Mesothelial cell of epicardium (in vitro differentiated cells): ENCODE data around the gene NBEAL2. TPM values are rescaled to one million over a fixed set of nuclear protein-coding genes. Genes with fewer than 3 reads are reported as not detected.

ENCODE experiments used
- DNase-seq, 2 experiments: peaks; one replicate each; pipeline ENCODE4 v3.0.0; 2021; ENCODE audit warnings: low spot score in 2 of 2; ENCODE audit not compliant: unreplicated experiment in 2 of 2
- H3K27ac Mint-ChIP-seq: 2 replicates; pipeline ENCODE4 v1.8.0; 2021; ENCODE audit warnings: mixed read lengths
- H3K27me3 Mint-ChIP-seq: 2 replicates; pipeline ENCODE4 v1.8.0; 2021; ENCODE audit warnings: low read depth, mixed read lengths
- H3K36me3 Mint-ChIP-seq: 2 replicates; pipeline ENCODE4 v1.8.0; 2021; ENCODE audit warnings: mixed read lengths
- H3K4me1 Mint-ChIP-seq: 2 replicates; pipeline ENCODE4 v1.8.0; 2021; ENCODE audit warnings: mixed read lengths
- H3K4me3 Mint-ChIP-seq: 2 replicates; pipeline ENCODE4 v1.8.0; 2021; ENCODE audit warnings: mild to moderate bottlenecking, moderate library complexity, mixed read lengths
- H3K9me3 Mint-ChIP-seq: 2 replicates; pipeline ENCODE4 v1.8.0; 2021; ENCODE audit warnings: mixed read lengths
- total RNA-seq: library from RNA; stranded (reverse); gene quantifications from 3 replicates; pipeline ENCODE4 v1.2.1, GENCODE V29; 2021
- TF ChIP-seq, protein P1 (sequence below): fragments of 200-600 bp; sonication (generic); IDR thresholded peaks from one replicate; pipeline ENCODE4 v1.5.0; 2021; ENCODE audit warnings: antibody characterized with exemption; ENCODE audit not compliant: unreplicated experiment

The NBEAL2 gene
- total RNA-seq, 1 donor from 2014 or later, result 86.9 TPM

- H3K27me3 Mint-ChIP-seq, result no peaks in the 10 kb centered on the region
- no peaks in the 10 kb centered on the region for H3K36me3 Mint-ChIP-seq
- no peak overlapping the region for H3K4me3 Mint-ChIP-seq
- H3K4me1 Mint-ChIP-seq, result peaks cover 48% of the 10 kb centered on the region
- H3K27ac Mint-ChIP-seq, result no peak overlapping the region
- no peak for DNase-seq
- TF ChIP-seq, protein P1, sequence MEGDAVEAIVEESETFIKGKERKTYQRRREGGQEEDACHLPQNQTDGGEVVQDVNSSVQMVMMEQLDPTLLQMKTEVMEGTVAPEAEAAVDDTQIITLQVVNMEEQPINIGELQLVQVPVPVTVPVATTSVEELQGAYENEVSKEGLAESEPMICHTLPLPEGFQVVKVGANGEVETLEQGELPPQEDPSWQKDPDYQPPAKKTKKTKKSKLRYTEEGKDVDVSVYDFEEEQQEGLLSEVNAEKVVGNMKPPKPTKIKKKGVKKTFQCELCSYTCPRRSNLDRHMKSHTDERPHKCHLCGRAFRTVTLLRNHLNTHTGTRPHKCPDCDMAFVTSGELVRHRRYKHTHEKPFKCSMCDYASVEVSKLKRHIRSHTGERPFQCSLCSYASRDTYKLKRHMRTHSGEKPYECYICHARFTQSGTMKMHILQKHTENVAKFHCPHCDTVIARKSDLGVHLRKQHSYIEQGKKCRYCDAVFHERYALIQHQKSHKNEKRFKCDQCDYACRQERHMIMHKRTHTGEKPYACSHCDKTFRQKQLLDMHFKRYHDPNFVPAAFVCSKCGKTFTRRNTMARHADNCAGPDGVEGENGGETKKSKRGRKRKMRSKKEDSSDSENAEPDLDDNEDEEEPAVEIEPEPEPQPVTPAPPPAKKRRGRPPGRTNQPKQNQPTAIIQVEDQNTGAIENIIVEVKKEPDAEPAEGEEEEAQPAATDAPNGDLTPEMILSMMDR, result no peak
- no peaks in the 10 kb centered on the region for H3K9me3 Mint-ChIP-seq
Measured at GRCh38 chr3:46957092-46957820, 22.2 kb upstream of the NBEAL2 start.

DNA sequence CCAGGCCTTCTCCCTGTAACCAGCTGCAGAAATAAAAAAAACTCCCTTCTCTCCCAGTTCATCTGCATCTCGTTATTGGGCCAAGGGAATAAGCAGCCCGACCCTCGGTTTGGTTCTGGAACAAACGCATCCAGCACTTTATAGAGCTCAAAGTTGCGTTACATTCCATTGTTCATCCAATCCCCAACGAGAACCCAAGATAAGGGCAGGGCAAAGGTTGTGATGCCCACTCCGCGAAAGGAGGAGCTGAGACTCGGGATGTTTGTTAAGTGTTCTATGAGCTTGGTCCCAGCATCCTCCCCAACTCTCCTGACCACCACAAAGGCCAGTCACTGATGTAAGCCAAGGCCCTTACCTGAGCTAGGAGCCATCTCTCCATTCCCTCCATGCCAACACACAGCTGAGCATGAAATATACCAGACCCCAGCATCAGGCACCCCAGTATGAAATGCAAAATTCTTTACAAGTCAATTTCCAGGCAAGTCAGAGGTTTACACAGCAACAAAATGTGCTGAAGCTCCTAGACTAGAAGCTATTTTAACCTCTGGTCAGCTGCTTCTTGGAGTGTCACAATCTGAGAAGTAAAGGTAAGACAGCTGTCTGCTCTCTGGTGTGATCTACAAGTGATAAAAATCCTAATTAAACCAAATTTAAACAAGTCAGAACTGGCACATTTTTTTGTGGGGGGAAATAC, 20.9 kb upstream of the NBEAL2 start:
- Mint-ChIP-seq H3K9me3 (peaks cover 7% of the 10 kb centered on the region), H3K27me3 (no peaks in the 10 kb centered on the region), H3K36me3 (peaks cover 8% of the 10 kb centered on the region), H3K4me3 (no peak overlapping the region), H3K27ac (peak overlapping the region; percentile 14), H3K4me1 (peaks cover 51% of the 10 kb centered on the region)
- DNase-seq, result no peak
- TF ChIP-seq, protein P1, result no peak

DNA sequence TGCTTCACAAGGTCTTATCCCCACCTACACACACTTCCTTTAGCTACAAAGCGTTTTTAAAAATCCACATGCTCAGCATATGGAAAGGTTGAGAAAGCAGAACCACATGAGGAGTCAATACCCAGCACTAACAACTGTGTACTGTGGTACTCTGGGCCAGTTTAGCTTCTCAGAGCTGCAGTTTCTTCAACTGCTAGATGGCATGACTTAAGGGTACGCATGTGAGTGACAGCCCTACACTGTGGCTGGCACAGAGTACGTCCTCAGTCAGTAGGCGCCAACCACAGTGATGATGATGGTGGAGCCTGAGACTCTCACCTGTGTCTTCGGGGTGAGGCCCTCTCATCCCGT, 20.3 kb upstream of the NBEAL2 start:
- Mint-ChIP-seq H3K27ac (peak overlapping the region; percentile 41), H3K9me3 (peaks cover 7% of the 10 kb centered on the region), H3K4me1 (peaks cover 51% of the 10 kb centered on the region), H3K36me3 (peaks cover 8% of the 10 kb centered on the region), H3K27me3 (no peaks in the 10 kb centered on the region), H3K4me3 (no peak overlapping the region)
- TF ChIP-seq, protein P1, result no peak
- DNase-seq, result no peak

GRCh38 chr3:46960081-46960701, 19.3 kb upstream of the NBEAL2 start:
- Mint-ChIP-seq H3K27ac (peak overlapping the region; percentile 81), H3K36me3 (peaks cover 8% of the 10 kb centered on the region), H3K4me1 (peaks cover 49% of the 10 kb centered on the region), H3K27me3 (no peaks in the 10 kb centered on the region), H3K9me3 (peaks cover 7% of the 10 kb centered on the region), H3K4me3 (no peak overlapping the region)
- TF ChIP-seq, protein P1, result no peak
- DNase-seq, result no peak

DNA sequence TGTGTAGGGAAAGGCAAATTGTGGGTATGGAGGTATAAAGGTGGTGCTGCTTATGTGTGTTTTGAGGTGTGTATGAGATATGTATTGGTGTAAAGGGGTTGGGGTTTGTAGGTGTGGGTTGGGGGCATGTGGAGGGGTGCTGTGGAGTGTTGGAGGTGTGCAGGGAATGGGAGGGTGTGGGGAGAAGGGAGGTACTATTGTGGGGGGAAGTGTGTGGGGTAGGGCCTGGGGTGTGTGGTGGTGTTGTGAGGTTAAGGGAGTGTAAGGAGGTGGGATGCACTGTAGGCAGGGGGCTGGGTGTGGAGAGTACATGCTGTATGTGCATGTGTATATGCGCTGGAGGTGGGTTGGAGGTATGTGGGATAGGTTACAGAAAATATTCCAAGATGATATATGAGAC, 18.6 kb upstream of the NBEAL2 start:
- peaks cover 51% of the 10 kb centered on the region for H3K4me1 Mint-ChIP-seq
- no peaks in the 10 kb centered on the region for H3K27me3 Mint-ChIP-seq
- H3K9me3 Mint-ChIP-seq, result peaks cover 7% of the 10 kb centered on the region
- peak overlapping the region; percentile 81 for H3K27ac Mint-ChIP-seq
- DNase-seq, result no peak
- H3K4me3 Mint-ChIP-seq, result no peak overlapping the region
- TF ChIP-seq, protein P1, result no peak
- H3K36me3 Mint-ChIP-seq, result peaks cover 8% of the 10 kb centered on the region
